Measurements from ENCODE around the gene THBS2. TPM values are rescaled to one million over a fixed set of nuclear protein-coding genes. Genes with fewer than 3 reads are reported as not detected.
A peak's percentile ranks its signal among the peaks of the same experiment; 100 is the strongest.
"Not testable (repeated sequence)": the region's sequence is repeated elsewhere in the genome, so short reads cannot be mapped to it uniquely, and the experiment has no call there.

THBS2 gene
- total RNA-seq, 2 donors from 2014 or later = 358 to 373 TPM

DNA sequence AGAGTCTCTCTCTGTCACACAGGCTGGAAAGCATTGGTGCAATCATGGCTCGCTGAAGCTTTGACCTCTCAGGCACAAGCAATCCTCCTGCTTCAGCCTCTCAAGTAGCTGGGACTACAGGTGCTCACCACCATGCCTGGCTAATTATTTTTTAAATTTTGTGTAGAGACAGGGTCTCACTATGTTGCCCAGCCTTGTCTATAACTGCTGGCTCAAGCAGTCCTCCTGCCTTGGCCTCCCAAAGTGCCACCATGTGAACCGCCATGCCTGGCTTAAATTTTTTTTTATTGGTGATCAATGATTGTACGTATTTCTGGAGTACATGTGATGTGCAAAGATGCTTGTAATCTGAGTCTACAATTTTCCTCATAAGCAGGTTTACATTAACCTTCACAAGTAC is 54.8 kb downstream of the THBS2 start:
- intact Hi-C loops (cut with DNase I) = no loop called here

DNA sequence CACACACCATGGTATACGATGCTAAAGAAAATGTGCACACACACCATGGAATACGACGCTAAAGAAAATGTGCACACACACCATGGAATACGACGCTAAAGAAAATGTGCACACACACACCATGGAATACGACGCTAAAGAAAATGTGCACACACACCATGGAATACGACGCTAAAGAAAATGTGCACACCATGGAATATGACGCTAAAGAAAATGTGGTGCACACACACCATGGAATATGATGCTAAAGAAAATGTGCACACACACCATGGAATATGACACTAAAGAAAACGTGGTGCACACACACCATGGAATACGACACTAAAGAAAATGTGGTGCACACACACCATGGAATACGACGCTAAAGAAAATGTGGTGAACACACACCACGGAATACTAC is 55.7 kb downstream of the THBS2 start:
- intact Hi-C loops (cut with DNase I); DNase-seq (ENCODE audit: low spot score): not testable (repeated sequence)

More for the DNA sequence above, 54.8 kb downstream of the THBS2 start:
- no peak for DNase-seq (ENCODE audit: low spot score)

DNA sequence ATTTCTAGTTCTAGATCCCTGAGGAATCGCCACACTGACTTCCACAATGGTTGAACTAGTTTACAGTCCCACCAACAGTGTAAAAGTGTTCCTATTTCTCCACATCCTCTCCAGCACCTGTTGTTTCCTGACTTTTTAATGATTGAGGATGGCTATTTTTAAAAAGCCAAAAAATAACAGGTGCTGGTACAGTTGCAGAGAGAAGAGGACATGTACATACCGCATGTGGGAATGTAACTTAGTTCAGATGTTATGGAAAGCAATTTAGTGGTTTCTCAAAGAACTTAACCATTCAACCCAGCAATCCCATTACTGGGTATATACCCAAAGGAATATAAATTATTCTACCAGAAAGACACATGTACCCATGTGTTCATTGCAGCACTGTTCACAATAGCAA is 57.4 kb downstream of the THBS2 start:
- DNase-seq (ENCODE audit: low spot score); intact Hi-C loops (cut with DNase I): not testable (repeated sequence)

DNA sequence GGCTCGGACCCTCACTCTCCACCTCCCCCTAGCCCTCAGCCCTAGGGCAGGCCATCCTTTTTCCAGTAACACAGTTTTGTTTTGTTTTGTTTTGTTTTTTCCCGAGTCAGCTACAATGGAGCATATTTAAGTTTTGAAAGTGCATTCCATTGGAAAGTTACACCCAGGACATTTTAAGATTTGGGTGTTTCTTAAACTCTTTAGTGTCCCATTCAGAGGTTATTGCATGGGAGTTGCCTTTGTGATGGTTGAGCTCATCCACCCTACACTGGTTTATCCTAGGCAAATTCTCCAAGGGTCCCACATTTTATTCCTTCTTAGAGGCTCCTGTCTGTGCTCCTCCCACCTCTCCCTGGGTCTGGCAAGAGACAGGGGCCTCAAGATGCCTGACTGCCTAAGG is 58.9 kb downstream of the THBS2 start:
- intact Hi-C loops (cut with DNase I) = no loop called here
- no peak for DNase-seq (ENCODE audit: low spot score)

DNA sequence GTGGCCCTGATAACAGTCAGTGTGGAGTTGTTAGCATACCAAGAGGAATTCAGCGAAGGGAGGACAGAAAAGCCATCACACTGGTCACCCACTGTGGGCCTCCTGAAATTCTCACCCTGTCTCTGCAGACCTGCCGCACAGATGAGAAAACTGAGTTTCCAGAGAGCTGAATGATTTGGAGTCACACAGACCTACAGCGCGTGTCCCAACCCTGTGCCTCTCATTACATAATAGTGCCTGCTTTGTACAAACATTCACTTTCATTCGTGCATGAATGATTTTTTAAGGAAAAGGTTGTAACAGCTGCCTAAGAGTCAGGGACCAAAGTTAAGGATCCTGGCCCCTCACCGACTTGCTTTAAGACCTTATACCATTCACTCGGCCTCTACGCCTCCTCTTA is 62.7 kb downstream of the THBS2 start:
- intact Hi-C loops (cut with DNase I) = no loop called here
- no peak for DNase-seq (ENCODE audit: low spot score)

DNA sequence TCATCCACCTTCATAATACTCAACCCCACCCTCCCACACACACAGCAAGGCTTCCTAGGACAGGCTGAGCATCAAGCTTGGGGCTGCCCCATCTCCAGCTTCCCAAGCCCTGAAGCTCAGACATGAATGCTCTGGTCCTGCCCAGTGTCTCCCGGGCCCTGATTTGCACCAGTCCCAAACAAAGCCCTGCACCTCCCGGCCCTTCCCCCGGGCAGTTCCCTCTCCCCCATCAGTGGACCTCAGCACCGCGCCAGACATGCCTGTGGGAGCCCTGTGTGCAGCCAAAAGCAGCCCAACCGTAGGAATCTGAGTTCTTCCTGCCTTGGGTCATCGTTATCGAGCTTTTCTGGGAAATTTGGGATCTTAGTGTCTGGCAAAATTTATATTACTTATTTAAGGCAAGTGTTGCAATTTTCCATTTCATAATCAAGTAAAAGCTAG is 63.5 kb downstream of the THBS2 start:
- DNase-seq (ENCODE audit: low spot score) = peak; percentile 96
- intact Hi-C loops (cut with DNase I) = no loop called here

DNA sequence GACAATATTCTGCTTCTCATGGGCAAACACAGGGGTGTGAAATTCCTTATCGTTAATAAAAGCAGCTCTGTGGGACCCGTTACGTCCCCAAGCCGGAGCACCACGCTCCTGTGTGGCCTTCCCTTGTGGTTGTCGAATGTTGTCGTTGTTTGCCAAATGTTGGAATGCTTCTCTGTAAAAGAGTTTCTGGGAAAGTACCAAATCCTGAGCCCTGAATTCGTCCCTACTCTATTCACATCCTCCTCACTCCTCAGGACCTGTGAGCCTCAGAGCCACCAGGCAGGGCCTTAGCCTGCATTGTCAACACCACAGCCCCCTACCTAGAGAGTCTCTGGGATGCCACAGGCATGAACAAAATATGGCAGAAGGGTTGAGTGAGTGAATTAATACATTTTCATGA is 64.0 kb downstream of the THBS2 start:
- intact Hi-C loops (cut with DNase I) = no loop called here
- no peak for DNase-seq (ENCODE audit: low spot score)

DNA sequence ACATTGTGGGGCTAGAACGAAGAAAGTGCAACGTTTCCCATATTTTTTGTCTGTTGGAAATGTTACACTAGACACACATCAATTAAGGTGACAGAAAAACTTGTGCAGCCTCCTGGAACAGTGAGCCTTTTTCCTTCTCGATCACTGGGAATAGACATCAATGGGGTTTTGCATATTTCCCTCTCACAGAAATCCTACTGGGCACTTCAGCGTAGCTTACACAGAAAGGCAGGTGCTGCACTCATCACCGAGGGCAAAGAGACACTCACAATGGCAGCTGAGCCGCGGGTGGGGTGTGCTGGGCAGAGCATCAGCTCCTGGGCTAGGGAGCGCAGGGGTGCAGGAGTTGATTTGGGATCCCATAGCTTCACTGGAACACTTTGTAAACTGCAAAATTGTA is 64.5 kb downstream of the THBS2 start:
- intact Hi-C loops (cut with DNase I) = no loop called here
- no peak for DNase-seq (ENCODE audit: low spot score)

DNA sequence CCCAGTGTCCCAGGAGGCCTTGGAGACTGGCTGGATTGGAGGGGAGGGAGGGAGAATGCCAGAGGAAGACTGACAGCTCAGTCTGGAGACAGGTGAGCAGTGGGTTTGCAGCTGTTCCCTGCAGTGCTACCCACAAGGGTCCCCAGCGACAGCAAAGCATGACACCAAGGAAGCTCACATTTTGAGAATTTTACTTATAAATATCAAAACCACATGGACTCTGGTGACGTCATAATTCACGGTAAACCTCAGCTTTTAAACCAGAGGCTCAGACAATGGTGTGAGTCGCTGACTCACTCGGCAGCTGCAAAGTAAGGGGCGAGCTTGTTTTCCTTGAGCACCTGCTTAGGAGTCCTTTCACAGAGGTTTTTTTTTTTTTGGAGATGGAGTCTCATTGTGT is 65.2 kb downstream of the THBS2 start:
- DNase-seq (ENCODE audit: low spot score) = peak; percentile 62
- intact Hi-C loops (cut with DNase I) = no loop called here

DNA sequence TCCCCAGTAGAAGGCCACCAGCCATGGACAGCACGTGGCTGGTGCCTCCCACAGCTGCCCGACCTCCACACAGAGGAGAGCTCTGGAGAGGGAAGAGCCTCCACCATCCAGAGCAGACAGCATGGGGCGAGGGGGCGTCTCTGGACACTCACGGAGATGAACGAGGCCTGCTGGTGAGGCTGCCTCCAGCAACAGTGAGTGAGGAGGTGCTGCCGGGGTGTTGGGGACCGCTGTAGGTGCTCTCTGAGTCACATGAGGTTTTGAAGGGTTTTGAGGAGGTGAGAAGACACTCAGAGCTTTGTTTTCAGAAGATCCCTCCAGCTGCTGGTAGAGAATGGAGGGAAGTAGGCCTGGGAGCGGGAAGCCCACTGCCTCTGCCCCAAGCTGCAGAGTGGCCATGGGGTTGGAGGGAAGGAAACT is 65.6 kb downstream of the THBS2 start:
- intact Hi-C loops (cut with DNase I) = no loop called here
- peak; percentile 78 for DNase-seq (ENCODE audit: low spot score)

DNA sequence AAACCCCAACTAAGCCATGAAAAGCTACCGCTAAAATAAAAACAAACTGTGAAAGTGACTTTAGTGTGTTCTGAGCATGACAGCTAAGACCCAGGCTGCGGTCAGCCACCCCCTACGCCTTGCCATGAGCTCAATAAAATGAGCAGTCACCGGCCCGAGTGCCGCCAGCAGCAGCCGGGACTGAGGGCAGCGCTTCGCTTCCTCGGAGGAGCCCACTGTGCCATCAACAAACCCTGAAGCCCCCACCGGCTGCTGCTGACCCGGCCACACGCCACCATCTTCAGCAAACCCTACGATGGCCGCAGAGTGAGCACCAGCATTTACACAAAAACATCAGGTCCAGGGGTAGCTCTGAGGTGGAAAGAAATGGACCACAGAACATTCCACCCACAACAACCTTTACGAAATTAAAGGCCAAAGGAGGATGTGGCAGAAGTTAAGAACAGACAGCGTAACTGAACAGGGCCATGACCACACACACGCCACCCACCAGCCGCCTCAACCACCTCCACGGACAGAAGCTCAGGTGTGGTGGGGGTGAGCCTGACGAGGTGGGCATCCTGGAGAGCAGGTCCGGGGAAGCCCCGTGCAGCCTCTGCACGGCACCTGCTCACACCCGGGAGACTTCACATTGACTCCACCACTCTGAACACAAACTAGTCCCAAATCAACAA is 67.0 kb downstream of the THBS2 start:
- no peak for DNase-seq (ENCODE audit: low spot score)
- intact Hi-C loops (cut with DNase I) = no loop called here

DNA sequence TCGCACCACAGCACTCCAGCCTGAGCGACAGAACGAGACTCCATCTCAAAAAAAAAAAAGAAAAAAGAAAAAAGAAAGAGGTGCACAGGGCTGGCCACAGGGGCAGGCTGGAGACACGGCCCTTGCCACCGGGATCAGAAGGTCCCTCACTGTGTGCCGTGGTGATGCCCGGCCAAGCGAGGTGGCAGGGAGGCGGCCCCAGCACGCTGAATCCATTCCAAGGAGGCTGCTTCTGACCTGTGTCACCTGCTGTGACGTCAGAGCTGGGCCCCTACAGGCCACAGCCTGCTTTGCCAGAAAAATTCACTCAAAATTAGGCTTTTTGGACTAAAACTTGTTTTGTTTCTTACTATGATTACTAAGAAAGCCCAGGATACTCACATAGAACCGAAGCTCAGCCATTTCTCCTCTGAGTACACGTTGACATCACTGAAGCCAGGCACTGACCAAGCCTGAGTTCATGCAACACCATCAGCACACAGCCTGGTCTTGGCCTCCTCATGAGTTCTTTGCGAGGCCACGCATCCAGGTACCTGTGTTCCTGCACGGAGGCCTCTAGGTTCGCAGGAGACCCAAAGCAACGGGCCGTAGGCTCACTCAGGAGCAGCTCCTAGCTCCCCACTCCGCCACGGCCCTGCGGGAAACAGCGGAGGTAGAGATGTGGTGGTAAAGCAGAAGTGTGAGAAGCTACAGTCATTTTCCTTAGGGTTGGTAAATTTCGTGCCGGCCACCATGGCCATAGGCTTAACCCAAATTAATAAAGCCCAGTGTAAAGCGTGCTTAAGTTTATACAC is 67.8 kb downstream of the THBS2 start:
- intact Hi-C loops (cut with DNase I) = no loop called here
- no peak for DNase-seq (ENCODE audit: low spot score)

DNA sequence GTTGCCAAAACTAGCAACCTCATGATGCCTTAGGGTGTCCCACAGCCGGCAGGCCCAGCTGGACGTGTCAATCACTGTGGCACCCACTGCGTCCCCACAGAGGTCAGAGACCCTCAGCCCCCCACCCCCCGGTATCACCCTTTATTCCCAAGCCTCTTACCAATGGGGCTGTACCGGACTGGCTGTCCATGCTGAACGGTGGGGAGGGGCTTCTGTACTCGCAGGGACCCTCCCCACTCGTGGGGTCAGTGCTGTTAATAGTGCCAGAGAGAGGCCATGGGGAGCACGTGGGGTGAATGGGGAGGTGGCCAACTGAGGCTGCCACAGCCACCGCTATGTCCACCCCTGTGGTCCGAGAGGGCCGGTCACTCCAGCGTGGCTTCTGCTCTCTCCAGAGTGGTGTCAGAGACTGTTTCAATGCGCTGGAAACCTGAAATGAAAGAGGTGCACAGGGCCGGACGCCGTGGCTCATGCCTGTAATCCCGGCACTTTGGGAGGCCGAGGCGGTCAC is 68.6 kb downstream of the THBS2 start:
- intact Hi-C loops (cut with DNase I) = no loop called here
- peak; percentile 72 for DNase-seq (ENCODE audit: low spot score)

DNA sequence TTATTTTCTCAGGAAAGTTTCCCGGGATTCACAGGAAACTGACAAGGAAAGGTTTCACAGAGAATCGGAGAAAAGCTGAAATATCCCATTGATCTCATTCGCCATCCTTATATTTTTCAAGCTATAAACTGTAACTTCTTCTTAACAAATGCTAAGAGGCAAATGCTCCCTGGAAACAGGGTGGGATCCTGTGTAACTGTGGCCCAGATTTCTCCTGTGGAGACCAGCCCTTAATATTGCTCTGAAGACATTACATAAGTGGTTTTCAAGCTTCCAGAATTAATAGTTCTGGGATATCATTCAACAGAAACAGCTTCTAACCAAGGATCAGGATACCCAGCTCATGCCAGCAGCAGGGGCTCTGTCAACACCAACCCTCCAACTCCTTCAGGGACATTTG is 69.2 kb downstream of the THBS2 start:
- DNase-seq (ENCODE audit: low spot score) = no peak
- intact Hi-C loops (cut with DNase I) = loop anchor here in 1 of 2 donors (5.0 kb wide), 1 partner anchor 1353 kb away; no protein-coding TSS in a partner anchor

DNA sequence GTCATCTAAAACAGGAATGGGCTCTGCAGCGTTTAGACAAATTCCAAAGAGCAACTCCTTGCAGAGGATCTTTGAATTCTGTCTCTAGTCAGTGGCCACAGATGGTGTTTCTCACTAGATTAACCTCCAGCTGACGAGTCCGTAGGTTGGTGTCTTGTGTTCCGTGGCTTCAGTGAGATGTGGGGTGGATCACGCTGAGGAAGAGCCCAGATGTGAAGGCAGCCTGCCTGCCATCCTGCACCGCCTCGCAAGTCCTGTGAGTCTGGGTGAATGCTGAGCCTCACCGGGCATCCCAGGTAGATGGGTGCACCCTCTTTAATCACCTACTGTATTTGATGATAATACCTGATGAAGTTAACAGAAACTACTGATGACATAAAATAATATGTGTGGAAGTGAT is 70.4 kb downstream of the THBS2 start:
- intact Hi-C loops (cut with DNase I) = loop anchor here in 1 of 2 donors (1.0 to 5.0 kb wide), 2 partner anchors 23 to 1354 kb away; no protein-coding TSS in a partner anchor
- no peak for DNase-seq (ENCODE audit: low spot score)

DNA sequence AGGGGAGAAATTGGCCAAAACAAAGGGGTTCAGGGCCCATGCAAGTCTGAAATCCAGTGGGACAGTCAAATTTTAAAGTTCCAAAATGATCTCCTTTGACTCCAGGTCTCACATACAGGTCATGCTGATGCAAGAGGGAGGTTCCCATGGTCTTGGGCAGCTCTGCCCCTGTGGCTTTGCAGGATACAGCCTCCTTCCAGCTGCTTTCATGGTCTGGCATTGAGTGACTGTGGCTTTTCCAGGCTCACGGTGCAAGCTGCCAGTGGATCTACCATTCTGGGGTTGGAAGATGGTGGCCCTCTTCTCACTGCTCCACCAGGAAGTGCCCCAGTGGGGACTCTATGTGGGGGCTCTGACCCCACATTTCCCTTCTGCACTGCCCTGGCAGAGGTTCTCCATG is 73.8 kb downstream of the THBS2 start:
- not testable (repeated sequence) for DNase-seq (ENCODE audit: low spot score)
- intact Hi-C loops (cut with DNase I) = loop anchor here in 1 of 2 donors (5.0 kb wide), 1 partner anchor 1357 kb away; no protein-coding TSS in a partner anchor

DNA sequence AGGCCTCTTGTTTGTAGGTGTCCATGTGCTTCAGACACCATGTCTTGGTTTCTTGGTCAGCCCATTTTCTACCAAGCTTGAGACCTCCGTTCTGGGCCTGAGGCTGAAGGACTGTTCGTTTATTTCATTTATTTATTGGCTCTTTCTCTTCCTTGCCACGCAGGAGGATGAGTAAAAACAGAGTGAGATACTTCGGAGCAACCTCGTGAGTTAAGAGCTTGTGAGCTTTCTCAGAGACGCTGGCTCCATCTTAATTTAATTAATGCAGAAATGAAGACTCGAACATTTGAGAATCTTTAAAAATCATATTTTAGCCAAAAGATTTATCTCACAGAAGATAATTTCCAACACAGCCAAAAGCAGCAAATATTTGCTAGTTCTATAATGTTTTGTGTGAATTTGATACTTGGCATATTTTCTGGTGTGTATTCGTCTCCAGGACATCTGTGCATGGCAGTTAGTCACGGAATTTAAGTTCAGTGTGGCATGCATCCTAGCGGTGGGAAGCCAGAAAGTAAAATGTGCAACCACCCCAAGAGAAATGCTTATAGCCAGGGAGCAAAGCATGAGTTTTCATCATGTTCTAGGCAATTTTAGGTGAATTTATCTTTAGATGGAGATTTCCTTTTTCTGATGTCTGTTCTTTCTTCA is 76.0 kb downstream of the THBS2 start:
- intact Hi-C loops (cut with DNase I) = no loop called here
- DNase-seq (ENCODE audit: low spot score) = no peak

DNA sequence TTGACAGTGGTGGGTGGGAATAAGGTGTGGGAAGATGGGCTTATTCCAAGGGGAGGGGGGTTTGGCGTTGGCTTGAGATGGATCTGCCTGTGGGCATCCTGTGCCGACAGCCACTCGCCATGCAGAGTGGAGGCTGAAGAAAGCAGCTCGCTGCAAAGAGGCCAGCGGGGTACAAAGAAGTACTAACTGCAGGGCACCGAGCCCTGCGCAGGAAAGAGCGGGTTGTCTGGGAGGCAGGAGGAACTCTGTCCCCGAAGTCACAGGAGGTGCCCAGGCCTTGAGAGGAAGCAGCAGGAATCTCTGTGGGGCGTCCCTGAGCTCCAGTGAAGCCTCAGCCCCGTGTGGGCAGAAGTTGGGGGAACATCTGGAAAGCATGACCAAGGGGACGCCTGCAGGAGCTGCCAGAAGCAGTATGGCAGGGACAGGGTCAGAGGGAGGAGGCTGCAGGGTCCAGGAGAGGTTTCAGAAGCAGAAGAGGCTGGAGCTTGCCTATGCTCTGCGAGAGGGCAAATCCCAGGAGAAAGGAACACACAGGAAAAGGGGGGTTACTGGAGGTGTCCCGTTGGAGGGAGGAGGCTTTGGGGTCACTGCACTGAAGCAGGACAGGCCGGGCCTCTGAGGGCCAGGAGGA is 77.2 kb downstream of the THBS2 start:
- DNase-seq (ENCODE audit: low spot score) = no peak
- intact Hi-C loops (cut with DNase I) = no loop called here

DNA sequence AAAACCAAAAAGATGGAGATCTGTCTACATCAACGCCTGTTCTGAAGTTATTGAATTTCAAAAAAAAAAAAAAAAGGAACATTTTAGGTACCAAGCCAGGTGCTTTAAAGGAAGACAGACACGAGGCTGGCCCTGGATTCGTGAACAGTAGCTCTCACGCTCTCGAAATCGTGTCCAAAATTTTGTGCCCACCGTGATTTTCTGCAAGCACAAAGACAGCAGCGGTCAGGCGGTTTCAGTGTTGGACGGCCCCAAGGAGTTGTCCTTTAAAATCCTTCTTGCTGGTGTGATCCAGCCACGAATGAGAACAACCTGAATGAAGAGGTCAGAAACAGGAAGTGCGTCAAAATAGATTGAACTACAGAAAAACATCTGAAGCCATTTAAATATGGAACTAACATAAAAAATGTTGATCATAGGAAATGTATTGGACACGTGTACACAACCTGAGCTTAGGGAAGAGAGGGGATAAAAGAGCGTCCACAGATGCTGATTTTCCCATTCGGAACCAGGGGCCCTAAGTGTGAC is 78.2 kb downstream of the THBS2 start:
- intact Hi-C loops (cut with DNase I) = no loop called here
- no peak for DNase-seq (ENCODE audit: low spot score)
